Epithelial cell of proximal tubule (primary cell): ENCODE data around the gene BEX2. TPM values are rescaled to one million over a fixed set of nuclear protein-coding genes. Genes with fewer than 3 reads are reported as not detected.

ENCODE experiments used
- DNase-seq: peaks from one replicate; pipeline ENCODE4 v3.0.0-alpha.2; 2011; ENCODE audit warnings: low read depth
- H3K4me3 ChIP-seq: 2 replicates; pipeline ENCODE4 v1.5.1; 2011; ENCODE audit warnings: low read depth, mild to moderate bottlenecking, low read length
- total RNA-seq: library from RNA; depleted of rRNA; stranded (reverse); fragments of >200 nt; gene quantifications from 2 replicates; pipeline ENCODE4 v1.2.3, GENCODE V29; 2015
- TF ChIP-seq, protein P1 (sequence below): conservative IDR thresholded peaks from 2 replicates; pipeline ENCODE4 v1.5.1; 2012; ENCODE audit warnings: low read depth, mild to moderate bottlenecking, low read length

The BEX2 gene
- total RNA-seq, 1 donor from 2014 or later: 19.0 TPM

DNA sequence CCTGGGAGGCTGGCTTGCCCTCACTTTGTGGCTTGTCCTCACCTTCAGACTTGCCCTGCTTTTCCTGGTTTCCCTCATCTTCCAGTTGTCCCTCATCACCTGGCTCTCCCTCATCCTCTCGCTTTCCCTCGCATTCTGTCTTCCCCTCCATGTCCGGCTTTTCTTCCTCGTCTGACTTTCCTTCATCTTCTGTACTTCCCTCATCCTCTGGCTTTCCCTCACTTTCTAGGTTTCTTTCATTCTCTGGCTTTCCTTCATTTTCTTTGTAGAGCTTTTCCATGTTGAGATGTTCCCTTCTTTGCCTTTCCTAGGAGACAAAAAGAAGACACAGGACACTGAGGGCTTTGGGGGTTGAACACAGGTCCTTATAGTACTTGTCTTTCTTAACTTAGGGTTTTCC lies 36.5 kb downstream of the BEX2 start:
- TF ChIP-seq, protein P1, sequence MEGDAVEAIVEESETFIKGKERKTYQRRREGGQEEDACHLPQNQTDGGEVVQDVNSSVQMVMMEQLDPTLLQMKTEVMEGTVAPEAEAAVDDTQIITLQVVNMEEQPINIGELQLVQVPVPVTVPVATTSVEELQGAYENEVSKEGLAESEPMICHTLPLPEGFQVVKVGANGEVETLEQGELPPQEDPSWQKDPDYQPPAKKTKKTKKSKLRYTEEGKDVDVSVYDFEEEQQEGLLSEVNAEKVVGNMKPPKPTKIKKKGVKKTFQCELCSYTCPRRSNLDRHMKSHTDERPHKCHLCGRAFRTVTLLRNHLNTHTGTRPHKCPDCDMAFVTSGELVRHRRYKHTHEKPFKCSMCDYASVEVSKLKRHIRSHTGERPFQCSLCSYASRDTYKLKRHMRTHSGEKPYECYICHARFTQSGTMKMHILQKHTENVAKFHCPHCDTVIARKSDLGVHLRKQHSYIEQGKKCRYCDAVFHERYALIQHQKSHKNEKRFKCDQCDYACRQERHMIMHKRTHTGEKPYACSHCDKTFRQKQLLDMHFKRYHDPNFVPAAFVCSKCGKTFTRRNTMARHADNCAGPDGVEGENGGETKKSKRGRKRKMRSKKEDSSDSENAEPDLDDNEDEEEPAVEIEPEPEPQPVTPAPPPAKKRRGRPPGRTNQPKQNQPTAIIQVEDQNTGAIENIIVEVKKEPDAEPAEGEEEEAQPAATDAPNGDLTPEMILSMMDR: no peak
- H3K4me3 ChIP-seq: no peak overlapping the region
- no peak for DNase-seq

Other genes with a start within 250 kb of the BEX2 start
- gene BEX1, start 246.8 kb downstream of the BEX2 start, total RNA-seq: 9.1 and 13.7 TPM in 2 replicates
- gene NXF3, start 217.8 kb downstream of the BEX2 start, total RNA-seq: not detected in 2 replicates
- 34.2 and 46.4 TPM in 2 replicates for gene BEX4, start 95.9 kb downstream of the BEX2 start, total RNA-seq
- gene TCEAL8, start 55.8 kb downstream of the BEX2 start, total RNA-seq: 68.1 and 92.6 TPM in 2 replicates
- gene TCEAL5, start 34.2 kb downstream of the BEX2 start, total RNA-seq: 0.22 TPM in 1 of 2 replicates, not detected in the other
- gene TCEAL7, start 19.2 kb upstream of the BEX2 start, total RNA-seq: 16.0 and 25.4 TPM in 2 replicates
- gene TCEAL9, start 45.5 kb upstream of the BEX2 start, total RNA-seq: 88.0 and 161 TPM in 2 replicates
- gene BEX3, start 65.5 kb upstream of the BEX2 start, total RNA-seq: 168 and 261 TPM in 2 replicates
- 0.07 and 0.23 TPM in 2 replicates for gene RAB40A, start 208.5 kb upstream of the BEX2 start, total RNA-seq